GM12874 (cell line): ENCODE measurements around the gene ZNF117.

Experiments used
- CTCF ChIP-seq: IDR thresholded peaks from 2 replicates; pipeline ENCODE4 v1.5.1; 2011; ENCODE audit warnings: low read depth, mild to moderate bottlenecking, control low read depth, low read length, moderate library complexity; ENCODE audit not compliant: insufficient read depth

Gene ZNF117

DNA sequence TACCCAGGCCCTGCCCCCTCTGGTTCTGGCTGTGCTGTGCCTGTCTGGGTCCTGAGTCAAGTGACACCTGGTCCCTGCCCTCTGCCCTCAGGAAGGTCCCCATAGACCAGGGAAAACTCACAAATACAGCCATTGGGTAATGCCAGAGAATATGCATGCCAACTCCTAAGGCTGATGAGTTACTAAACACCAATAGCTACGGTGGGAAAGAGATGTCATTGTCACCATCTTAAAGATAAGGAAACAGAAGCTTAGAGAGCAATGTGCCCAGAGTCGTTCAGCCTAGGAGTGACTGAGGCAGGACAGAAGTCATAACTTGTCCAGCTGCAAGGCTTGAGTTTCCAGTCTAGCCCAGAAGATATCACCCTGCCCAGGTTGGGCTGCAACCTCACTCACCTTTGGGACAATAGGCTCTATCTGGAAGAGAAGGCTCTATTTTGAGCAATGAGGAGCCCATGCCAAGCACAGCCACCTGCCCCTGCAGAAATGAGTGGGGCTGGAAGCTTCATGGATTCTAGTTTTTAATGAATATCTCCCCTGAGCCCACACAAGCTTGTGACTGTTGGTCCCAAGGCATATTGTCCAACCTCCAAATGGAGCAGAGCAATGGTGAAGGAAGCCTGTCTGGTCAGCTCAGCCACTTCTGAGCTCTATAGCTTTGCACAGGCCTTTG lies 45.2 kb downstream of the ZNF117 start:
- TF ChIP-seq CTCF: no peak

- no peak for TF ChIP-seq CTCF
Observed at GRCh38 chr7:64938540-64938939, 52.3 kb downstream of the ZNF117 start.

DNA sequence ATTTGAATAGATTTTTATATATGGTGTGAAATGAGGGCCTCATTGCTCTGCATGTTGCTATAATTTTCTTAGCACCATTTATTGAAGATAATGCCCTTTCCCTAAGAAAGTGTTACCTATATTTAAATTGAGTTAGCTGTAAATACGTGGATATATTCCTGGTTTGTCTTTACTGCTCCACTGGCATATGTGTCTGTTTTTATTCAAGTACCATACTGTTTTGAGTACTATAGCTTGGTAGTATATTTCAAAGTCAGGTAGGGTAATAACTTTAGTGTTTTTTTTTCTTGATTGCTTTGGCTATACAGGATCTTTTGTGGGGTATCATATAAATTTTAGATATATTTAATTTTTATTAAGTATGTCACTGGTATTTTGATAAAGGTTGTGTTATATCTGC lies 56.4 kb downstream of the ZNF117 start:
- no peak for TF ChIP-seq CTCF
